DLD1 (cell line): ENCODE data around the gene SLC12A7.

Experiments
- in situ Hi-C: cut with HindIII; loops from 2 replicates; pipeline ENCODE4 v1.10.0; 2017; ENCODE audit warnings: low sequenced_read_pairs

The SLC12A7 gene

GRCh38 chr5:1111727-1112289 lies at the start of gene SLC12A7:
TSS of gene SLC12A7 (minus strand) at chr5:1112063. CDS start at chr5:1111991, 72 bp downstream.
- in situ Hi-C loops, result no loop called here

- in situ Hi-C loops, result loop anchor here (25.0 kb wide), 1 partner anchor 249 kb away; no protein-coding TSS in a partner anchor
These were observed 49.4 kb upstream of the SLC12A7 start for GRCh38 chr5:1161108-1161832.

GRCh38 chr5:1159774-1160406 lies 48.0 kb upstream of the SLC12A7 start:
- in situ Hi-C loops, result loop anchor here (25.0 kb wide), 1 partner anchor 248 kb away; no protein-coding TSS in a partner anchor

- in situ Hi-C loops, result loop anchor here (25.0 kb wide), 1 partner anchor 247 kb away; no protein-coding TSS in a partner anchor
These were observed 47.4 kb upstream of the SLC12A7 start for GRCh38 chr5:1159341-1159675.

- in situ Hi-C loops, result loop anchor here (25.0 kb wide), 1 partner anchor 246 kb away; no protein-coding TSS in a partner anchor
These were observed 46.9 kb upstream of the SLC12A7 start for GRCh38 chr5:1158647-1159340.

- in situ Hi-C loops, result loop anchor here (25.0 kb wide), 1 partner anchor 245 kb away; no protein-coding TSS in a partner anchor
These were observed 45.7 kb upstream of the SLC12A7 start for GRCh38 chr5:1157461-1157986.

GRCh38 chr5:1156754-1157460 lies 45.0 kb upstream of the SLC12A7 start:
- in situ Hi-C loops, result loop anchor here (25.0 kb wide), 1 partner anchor 245 kb away; no protein-coding TSS in a partner anchor

GRCh38 chr5:1156033-1156753 lies 44.3 kb upstream of the SLC12A7 start:
- in situ Hi-C loops, result loop anchor here (25.0 kb wide), 1 partner anchor 244 kb away; no protein-coding TSS in a partner anchor

GRCh38 chr5:1155191-1156032 lies 43.5 kb upstream of the SLC12A7 start:
- in situ Hi-C loops, result loop anchor here (25.0 kb wide), 1 partner anchor 243 kb away; no protein-coding TSS in a partner anchor

GRCh38 chr5:1153428-1153827 lies 41.6 kb upstream of the SLC12A7 start:
- in situ Hi-C loops, result loop anchor here (25.0 kb wide), 1 partner anchor 241 kb away; no protein-coding TSS in a partner anchor

- in situ Hi-C loops, result loop anchor here (25.0 kb wide), 1 partner anchor 241 kb away; no protein-coding TSS in a partner anchor
These were observed 41.0 kb upstream of the SLC12A7 start for GRCh38 chr5:1152771-1153282.

- in situ Hi-C loops, result loop anchor here (25.0 kb wide), 1 partner anchor 240 kb away; no protein-coding TSS in a partner anchor
These were observed 40.3 kb upstream of the SLC12A7 start for GRCh38 chr5:1152156-1152555.

- in situ Hi-C loops, result loop anchor here (25.0 kb wide), 1 partner anchor 239 kb away; no protein-coding TSS in a partner anchor
These were observed 39.5 kb upstream of the SLC12A7 start for GRCh38 chr5:1151316-1151715.

GRCh38 chr5:1150866-1151265 lies 39.0 kb upstream of the SLC12A7 start:
- in situ Hi-C loops, result loop anchor here (25.0 kb wide), 1 partner anchor 239 kb away; no protein-coding TSS in a partner anchor

- in situ Hi-C loops, result no loop called here
These were observed 33.0 kb upstream of the SLC12A7 start for GRCh38 chr5:1144638-1145396.

GRCh38 chr5:1144089-1144488 lies 32.2 kb upstream of the SLC12A7 start:
- in situ Hi-C loops, result no loop called here

- in situ Hi-C loops, result no loop called here
These were observed 31.7 kb upstream of the SLC12A7 start for GRCh38 chr5:1143670-1143951.
